A549 treated with RU486 at 1 μM for 4 hours (cell line): ENCODE data around the gene STK11IP. TPM values are rescaled to one million over a fixed set of nuclear protein-coding genes. Genes with fewer than 3 reads are reported as not detected.

Experiments
- total RNA-seq: library from RNA; stranded (reverse); fragments of 200-300 nt; extraction: Qiagen RNA extraction; gene quantifications from 5 replicates; pipeline ENCODE4 v1.2.3, GENCODE V29; 2022; ENCODE audit warnings: low read depth

STK11IP gene, protein sequence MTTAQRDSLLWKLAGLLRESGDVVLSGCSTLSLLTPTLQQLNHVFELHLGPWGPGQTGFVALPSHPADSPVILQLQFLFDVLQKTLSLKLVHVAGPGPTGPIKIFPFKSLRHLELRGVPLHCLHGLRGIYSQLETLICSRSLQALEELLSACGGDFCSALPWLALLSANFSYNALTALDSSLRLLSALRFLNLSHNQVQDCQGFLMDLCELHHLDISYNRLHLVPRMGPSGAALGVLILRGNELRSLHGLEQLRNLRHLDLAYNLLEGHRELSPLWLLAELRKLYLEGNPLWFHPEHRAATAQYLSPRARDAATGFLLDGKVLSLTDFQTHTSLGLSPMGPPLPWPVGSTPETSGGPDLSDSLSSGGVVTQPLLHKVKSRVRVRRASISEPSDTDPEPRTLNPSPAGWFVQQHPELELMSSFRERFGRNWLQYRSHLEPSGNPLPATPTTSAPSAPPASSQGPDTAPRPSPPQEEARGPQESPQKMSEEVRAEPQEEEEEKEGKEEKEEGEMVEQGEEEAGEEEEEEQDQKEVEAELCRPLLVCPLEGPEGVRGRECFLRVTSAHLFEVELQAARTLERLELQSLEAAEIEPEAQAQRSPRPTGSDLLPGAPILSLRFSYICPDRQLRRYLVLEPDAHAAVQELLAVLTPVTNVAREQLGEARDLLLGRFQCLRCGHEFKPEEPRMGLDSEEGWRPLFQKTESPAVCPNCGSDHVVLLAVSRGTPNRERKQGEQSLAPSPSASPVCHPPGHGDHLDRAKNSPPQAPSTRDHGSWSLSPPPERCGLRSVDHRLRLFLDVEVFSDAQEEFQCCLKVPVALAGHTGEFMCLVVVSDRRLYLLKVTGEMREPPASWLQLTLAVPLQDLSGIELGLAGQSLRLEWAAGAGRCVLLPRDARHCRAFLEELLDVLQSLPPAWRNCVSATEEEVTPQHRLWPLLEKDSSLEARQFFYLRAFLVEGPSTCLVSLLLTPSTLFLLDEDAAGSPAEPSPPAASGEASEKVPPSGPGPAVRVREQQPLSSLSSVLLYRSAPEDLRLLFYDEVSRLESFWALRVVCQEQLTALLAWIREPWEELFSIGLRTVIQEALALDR
- total RNA-seq, result 13.4 to 20.4 TPM (median 16.7 TPM) in 5 replicates

DNA sequence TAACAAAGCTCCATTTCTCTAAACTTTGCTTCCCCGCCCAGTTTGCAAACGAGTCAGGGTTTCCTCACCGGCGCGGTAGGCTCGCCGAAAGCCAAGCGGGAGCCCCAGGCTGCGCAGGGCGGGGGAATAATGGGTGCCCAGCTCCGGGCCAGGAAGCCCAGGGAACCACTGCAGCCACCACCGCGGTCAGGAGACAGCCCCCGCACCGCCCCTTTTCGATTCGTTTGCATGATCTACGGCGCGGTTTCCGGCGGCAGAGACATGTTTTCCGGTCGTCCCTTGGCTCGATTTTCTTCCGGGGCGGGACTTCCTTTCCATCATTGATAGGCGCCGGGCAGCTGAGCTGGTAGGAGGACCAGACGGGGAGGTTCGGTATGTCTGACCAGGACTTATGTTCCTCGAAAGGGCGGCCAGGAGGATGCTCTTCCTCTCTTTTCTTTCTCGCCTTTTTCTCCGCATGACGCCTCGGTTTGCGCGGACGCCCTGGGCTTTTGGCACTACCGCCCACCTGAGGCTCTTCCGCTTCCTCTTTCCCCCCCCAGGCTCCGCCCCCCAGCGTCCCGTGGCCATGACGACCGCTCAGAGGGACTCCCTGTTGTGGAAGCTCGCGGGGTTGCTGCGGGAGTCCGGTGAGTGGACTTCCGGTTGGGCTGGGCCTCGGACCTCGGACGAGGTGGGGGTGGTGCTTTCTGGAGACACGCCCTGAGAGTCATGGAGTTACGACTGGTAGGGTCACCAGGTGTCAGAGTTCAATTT, at the start of gene STK11IP:
STK11IP (plus strand) TSS at position 306 of the 756 bp plus-strand sequence; CDS start at position 569, 263 bp downstream.

DNA sequence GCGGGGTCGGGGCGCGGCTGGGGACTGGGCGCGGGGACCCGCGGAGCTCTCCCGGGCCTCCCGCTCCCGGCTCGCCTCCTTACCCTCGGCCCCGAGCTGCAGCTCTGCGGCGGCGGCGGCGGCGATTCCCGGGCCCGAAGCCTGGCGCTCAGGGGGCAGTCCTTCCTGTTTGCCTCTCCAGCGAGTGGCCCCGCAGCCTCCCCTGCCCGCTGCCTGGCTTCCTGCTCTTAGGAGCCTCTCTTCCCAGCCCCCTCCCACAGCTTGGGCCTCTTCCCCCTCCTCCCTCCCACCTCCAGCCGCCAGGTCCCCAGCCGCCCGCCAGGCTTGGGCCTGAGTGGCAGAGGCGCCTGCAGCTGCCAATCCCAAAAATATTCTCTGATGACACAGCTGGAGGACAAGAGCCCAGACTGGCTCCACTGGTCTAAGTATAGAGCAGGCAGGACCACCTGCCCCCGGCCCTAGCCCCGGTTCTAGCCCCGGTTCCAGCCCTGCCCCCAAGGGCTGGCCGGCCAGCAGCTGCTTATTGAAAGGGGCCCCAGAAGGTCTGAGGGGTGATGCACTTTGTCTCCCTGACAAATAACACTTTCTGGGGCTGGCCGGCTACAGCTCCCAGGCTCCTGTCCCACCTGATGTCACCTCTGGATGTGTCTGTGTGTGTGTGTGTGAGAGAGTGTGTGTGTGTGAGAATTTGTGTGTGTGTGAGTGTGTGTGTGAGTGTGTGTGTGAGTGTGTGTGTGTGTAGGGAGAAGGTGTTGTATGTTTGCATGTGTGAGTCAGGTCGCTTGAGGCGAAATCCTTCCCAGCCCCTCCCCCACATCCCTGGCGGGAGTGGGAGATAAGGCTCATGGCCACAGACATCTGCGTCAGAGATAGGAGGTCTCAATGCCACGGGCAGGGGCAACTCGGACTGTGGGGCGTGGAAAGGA, 26.1 kb upstream of the STK11IP start, which contains the start of gene OBSL1:
OBSL1 (minus strand) TSS at position 229 of the 926 bp plus-strand sequence. CDS start 307 bp downstream, outside the sequence.

DNA sequence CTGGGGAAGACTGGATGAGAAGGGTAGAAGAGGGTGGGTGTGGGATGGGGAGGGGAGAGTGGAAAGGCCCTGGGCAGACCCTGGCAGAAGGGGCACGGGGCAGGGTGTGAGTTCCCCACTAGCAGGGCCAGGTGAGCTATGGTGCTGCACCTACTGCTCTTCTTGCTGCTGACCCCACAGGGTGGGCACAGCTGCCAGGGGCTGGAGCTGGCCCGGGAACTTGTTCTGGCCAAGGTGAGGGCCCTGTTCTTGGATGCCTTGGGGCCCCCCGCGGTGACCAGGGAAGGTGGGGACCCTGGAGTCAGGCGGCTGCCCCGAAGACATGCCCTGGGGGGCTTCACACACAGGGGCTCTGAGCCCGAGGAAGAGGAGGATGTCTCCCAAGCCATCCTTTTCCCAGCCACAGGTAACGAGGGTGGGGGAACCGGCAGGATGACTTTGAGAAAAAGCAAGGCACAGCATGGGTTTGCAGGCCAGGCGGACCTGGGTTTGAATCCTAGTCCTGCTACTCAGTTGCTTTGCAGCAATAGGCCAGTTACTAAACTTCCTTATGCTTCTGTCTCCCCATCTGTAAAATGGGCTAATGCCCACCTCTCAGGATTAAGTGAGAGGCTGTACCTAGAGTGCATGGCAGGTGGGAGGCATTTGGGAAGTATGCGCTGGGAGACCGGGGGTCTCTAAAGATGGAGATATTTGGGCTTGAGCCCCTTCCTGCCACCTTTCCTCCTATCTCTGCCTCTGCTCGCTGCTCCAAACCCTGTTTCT, 25.2 kb upstream of the STK11IP start, which contains the start of gene INHA:
INHA (plus strand) TSS at position 74 of the 765 bp plus-strand sequence; CDS start at position 139, 65 bp downstream.

DNA sequence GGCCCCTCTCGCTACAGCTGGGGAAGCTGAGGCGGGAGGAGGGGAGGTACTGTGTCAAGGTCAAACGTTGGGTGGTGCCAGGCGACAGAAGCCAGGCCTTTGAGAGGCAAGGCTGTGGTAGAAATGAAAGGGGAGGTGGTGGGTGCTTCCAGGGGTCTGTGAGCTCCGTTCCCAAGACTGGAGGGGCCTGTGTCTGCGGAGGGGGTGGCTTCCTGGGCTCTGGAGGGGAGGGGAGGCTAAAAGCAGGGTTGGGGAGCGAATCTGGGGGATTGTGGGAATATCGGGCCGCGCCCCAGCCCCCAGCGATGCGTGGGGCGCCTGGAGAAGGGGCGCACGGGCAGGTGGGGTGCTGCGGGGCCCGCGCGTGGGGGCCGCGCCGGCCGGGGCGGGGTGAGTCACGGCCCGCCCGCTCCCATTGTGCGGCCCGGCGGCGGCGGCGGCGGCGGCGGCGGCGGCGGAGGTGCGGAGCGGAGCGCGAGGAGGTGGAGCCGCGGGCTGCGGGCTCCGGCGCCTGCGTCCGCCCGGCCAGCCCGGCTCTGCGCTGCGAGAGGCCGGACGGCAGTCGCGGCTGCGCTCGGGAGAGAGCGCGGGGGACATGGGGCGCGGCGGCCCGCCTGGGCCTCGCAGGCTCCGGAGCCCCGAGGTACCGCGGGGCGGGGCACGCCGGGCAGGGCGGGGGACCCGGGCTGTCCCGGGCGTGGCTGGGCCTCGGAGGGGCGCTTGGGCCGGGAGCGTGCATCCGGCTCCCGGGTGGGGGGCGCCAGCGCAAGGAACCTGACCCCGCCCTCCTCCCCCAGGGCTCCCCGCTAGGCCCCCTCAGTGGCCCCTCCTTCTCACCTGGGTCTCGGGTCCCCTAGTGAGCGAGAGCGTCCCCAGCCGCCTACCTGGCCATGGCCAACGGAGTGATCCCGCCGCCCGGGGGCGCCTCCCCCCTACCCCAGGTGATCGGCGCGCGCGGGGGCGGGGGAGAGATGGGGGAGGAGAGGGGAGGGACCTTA, 29.7 kb downstream of the STK11IP start, which contains the start of gene SLC4A3:
SLC4A3 (plus strand) TSS at position 528 of the 998 bp plus-strand sequence; CDS start at position 891, 363 bp downstream.

Other genes with a start within 250 kb of the STK11IP start
- gene DNPEP, start 209.9 kb upstream of the STK11IP start, total RNA-seq, result 51.3 to 65.5 TPM (median 63.4 TPM) in 5 replicates
- 0.05 to 0.24 TPM (median 0.13 TPM) in 3 of 5 replicates, not detected in the others for gene DES, start 179.5 kb upstream of the STK11IP start, total RNA-seq
- gene SPEG, start 163.0 kb upstream of the STK11IP start, total RNA-seq, result 5.1 to 7.8 TPM (median 6.5 TPM) in 5 replicates
- gene GMPPA, start 99.0 kb upstream of the STK11IP start, total RNA-seq, result 33.3 to 39.2 TPM (median 37.5 TPM) in 5 replicates
- 0.05 to 0.07 TPM in 2 of 5 replicates, not detected in the others for gene ASIC4, start 83.4 kb upstream of the STK11IP start, total RNA-seq
- 17.5 to 36.2 TPM (median 29.9 TPM) in 5 replicates for gene CHPF, start 54.0 kb upstream of the STK11IP start, total RNA-seq
- gene TMEM198, start 53.8 kb upstream of the STK11IP start, total RNA-seq, result 0.47 to 1.3 TPM (median 0.95 TPM) in 5 replicates
- 17.0 to 24.0 TPM (median 20.1 TPM) in 5 replicates for gene OBSL1, start 26.3 kb upstream of the STK11IP start, total RNA-seq
- gene INHA, start 25.5 kb upstream of the STK11IP start, total RNA-seq, result 0.17 to 0.81 TPM (median 0.51 TPM) in 5 replicates
- gene SLC4A3, start 29.8 kb downstream of the STK11IP start, total RNA-seq, result 1.7 to 3.4 TPM (median 2.3 TPM) in 5 replicates